HFFc6 (cell line): ENCODE results near the gene JMY. TPM values are rescaled to one million over a fixed set of nuclear protein-coding genes. Genes with fewer than 3 reads are reported as not detected.
A peak's percentile ranks its signal among the peaks of the same experiment; 100 is the strongest.

Experiments used
- DNase-seq: peaks from one replicate; pipeline ENCODE4 v3.0.0-alpha.2; 2018
- H3K27ac Mint-ChIP-seq: 2 replicates; pipeline ENCODE4 v1.8.0; 2020; ENCODE audit warnings: mild to moderate bottlenecking, mixed read lengths
- H3K27me3 Mint-ChIP-seq: 2 replicates; pipeline ENCODE4 v1.8.0; 2021; ENCODE audit warnings: mild to moderate bottlenecking, moderate library complexity, mixed read lengths; ENCODE audit not compliant: insufficient read depth
- H3K36me3 Mint-ChIP-seq: 2 replicates; pipeline ENCODE4 v1.8.0; 2021; ENCODE audit warnings: low read depth, mixed read lengths
- H3K4me1 Mint-ChIP-seq: 2 replicates; pipeline ENCODE4 v1.8.0; 2020; ENCODE audit warnings: low read depth, mixed read lengths
- H3K4me3 Mint-ChIP-seq: 2 replicates; pipeline ENCODE4 v1.8.0; 2020; ENCODE audit warnings: mild to moderate bottlenecking, moderate library complexity, mixed read lengths
- H3K9me3 Mint-ChIP-seq: 2 replicates; pipeline ENCODE4 v1.8.0; 2020; ENCODE audit warnings: mild to moderate bottlenecking, mixed read lengths
- total RNA-seq, 6 experiments: library from RNA; stranded (reverse); fragmentation: NEBNext Ultra II Directional; extraction: Animal tissue kit (Norgen Biotek cat#: 25700); gene quantifications; 2 replicates in 1 of 6; 3 replicates in 5 of 6; pipeline ENCODE4 v1.2.3, GENCODE V29; 2021
- TF ChIP-seq, protein P1 (sequence below): fragments of 200-600 bp; sonication (generic); IDR thresholded peaks from 2 replicates; pipeline ENCODE4 v1.5.0; 2021; ENCODE audit warnings: antibody characterized with exemption, mild to moderate bottlenecking

The JMY gene
- total RNA-seq, 6 experiments from 2014 or later: 5.0 to 9.7 (median 5.6) TPM

DNA sequence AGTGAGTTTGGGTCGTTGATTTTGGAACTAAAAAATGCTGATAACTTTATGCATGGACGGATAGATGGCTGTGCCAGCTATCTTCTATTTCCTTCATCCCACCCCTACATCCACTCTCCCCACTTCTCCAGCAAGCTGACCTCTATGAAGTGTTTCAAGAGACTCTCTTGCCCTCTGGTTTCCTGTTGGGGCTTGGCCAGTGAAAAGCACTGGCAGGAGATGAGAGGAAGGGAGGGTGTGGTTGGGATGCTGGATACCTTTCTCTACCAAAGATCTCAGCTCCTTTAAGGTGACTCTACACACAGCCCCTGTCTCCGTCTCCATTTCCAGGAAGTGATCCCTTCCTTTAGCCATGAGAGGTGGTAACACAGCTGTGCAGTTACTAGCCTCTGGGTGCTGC is 30.0 kb upstream of the JMY start:
- DNase-seq: no peak
- Mint-ChIP-seq H3K9me3 (no peaks in the 10 kb centered on the region), H3K27ac (no peak overlapping the region), H3K36me3 (no peaks in the 10 kb centered on the region), H3K27me3 (peaks cover 3% of the 10 kb centered on the region), H3K4me3 (no peak overlapping the region), H3K4me1 (peaks cover 16% of the 10 kb centered on the region)
- TF ChIP-seq, protein P1, sequence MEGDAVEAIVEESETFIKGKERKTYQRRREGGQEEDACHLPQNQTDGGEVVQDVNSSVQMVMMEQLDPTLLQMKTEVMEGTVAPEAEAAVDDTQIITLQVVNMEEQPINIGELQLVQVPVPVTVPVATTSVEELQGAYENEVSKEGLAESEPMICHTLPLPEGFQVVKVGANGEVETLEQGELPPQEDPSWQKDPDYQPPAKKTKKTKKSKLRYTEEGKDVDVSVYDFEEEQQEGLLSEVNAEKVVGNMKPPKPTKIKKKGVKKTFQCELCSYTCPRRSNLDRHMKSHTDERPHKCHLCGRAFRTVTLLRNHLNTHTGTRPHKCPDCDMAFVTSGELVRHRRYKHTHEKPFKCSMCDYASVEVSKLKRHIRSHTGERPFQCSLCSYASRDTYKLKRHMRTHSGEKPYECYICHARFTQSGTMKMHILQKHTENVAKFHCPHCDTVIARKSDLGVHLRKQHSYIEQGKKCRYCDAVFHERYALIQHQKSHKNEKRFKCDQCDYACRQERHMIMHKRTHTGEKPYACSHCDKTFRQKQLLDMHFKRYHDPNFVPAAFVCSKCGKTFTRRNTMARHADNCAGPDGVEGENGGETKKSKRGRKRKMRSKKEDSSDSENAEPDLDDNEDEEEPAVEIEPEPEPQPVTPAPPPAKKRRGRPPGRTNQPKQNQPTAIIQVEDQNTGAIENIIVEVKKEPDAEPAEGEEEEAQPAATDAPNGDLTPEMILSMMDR: no peak

DNA sequence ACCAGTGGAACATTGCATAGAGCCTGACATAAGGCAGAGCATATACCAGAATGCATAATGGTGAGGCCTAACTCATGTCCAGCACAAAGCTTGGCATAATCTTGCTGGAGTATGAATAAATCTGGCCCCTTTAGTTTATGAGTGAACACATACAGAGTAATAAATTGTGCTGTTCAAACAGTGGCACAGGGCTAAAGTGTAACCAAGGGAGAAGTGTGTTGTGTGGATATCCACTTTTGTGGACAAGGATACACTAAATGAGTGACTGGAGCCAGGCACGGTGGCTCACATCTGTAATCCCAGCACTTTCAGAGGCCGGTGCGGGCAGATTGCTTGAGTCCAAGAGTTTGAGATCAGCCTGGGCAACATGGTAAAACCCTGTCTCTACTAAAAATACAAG is 29.4 kb upstream of the JMY start:
- TF ChIP-seq, protein P1: no peak
- no peaks in the 10 kb centered on the region for H3K9me3 Mint-ChIP-seq
- peaks cover 3% of the 10 kb centered on the region for H3K27me3 Mint-ChIP-seq
- H3K4me1 Mint-ChIP-seq: peaks cover 11% of the 10 kb centered on the region
- no peak for DNase-seq
- H3K27ac Mint-ChIP-seq: no peak overlapping the region
- H3K4me3 Mint-ChIP-seq: no peak overlapping the region
- H3K36me3 Mint-ChIP-seq: no peaks in the 10 kb centered on the region

DNA sequence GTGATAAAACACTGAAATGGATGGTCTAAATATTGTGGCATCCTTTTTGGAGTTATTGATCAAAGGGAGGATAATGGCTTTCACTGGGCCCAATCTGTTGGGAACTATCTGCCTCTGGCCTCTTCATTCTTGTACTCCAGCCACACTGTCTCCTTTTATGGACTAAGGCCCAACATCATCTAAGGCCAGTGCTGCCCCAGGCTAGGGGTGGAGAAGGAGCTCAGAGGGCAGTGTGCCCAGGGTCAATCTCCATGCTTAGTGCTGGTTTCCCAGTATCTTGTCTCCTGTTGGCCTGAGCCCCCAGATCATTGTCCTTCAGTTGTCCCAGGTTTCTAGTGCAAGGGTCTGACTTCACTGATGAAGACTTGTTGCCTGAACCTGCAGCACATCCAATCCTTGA is 26.4 kb upstream of the JMY start:
- peaks cover 3% of the 10 kb centered on the region; the same call in 1 of the 2 replicates for H3K27me3 Mint-ChIP-seq
- H3K4me1 Mint-ChIP-seq: no peaks in the 10 kb centered on the region
- H3K4me3 Mint-ChIP-seq: no peak overlapping the region
- H3K9me3 Mint-ChIP-seq: no peaks in the 10 kb centered on the region
- H3K27ac Mint-ChIP-seq: no peak overlapping the region
- no peaks in the 10 kb centered on the region for H3K36me3 Mint-ChIP-seq
- no peak for DNase-seq
- TF ChIP-seq, protein P1: no peak

DNA sequence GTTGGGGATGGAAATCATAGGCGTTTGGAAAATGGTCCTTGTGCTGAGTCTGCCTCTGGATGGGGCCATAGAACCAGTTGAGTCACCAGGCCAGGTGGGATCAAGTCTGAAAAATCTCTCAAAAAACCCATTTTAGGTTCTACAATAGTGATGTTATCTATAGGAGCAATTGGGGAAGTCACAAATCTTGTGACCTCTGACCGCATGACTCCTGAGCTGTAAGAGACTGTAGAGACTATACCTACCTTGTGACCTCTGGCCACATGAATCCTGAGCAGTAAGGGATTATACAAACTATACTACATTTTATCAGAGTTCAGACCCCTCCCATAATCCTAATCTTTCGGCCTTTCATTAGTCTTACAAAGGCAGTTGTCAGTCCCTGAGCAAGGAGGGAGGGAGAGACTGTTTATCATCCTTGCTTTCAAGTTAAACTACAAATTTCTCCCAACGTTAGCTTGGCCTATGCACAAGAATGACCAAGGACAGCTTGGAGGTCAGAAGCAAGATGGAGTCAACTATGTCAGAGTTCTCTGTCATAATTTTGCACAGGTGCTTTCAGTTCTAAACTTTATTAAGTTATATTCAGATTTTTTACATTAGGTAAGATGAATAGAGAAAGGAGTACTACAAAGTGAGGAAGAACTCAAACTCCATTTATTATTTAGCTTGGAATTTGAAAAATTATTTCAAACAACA is 11.5 kb upstream of the JMY start:
- 0 out of 2 replicates have a peak, but pooled peaks cover 2% of the 10 kb centered on the region for H3K27me3 Mint-ChIP-seq
- DNase-seq: no peak
- TF ChIP-seq, protein P1: no peak

DNA sequence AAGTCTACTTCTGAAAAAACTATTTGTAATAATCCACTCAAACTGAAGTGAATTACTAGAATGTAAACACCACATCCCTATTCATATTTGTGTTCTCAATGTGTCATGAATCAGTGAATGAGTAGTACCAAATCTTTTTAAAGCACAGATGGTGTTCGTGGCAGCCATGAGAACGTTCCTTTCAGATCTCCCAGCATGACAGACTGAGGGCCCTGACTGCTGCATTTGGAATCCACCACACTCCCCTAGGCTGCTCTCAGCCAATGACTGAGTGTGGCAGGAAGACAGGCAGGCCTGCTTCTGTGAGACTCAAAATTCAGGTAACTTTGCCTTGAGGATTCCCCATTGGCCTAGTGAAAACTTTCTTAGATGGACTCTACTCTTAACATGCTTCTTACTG is 10.9 kb upstream of the JMY start:
- H3K4me3 Mint-ChIP-seq: no peak overlapping the region
- peak overlapping the region; percentile 76 for H3K27ac Mint-ChIP-seq
- H3K9me3 Mint-ChIP-seq: no peaks in the 10 kb centered on the region
- H3K36me3 Mint-ChIP-seq: no peaks in the 10 kb centered on the region
- 0 out of 2 replicates have a peak, but pooled peaks cover 2% of the 10 kb centered on the region for H3K27me3 Mint-ChIP-seq
- TF ChIP-seq, protein P1: no peak
- peaks cover 27% of the 10 kb centered on the region for H3K4me1 Mint-ChIP-seq
- peak; percentile 28 for DNase-seq

More for the DNA sequence above, 11.5 kb upstream of the JMY start:
- Mint-ChIP-seq H3K9me3 (no peaks in the 10 kb centered on the region), H3K4me3 (no peak overlapping the region), H3K36me3 (no peaks in the 10 kb centered on the region), H3K27ac (no peak overlapping the region; the same call in 1 of the 2 replicates), H3K4me1 (peaks cover 21% of the 10 kb centered on the region)
